ENCODE results near the gene TRIM4.

TRIM4 gene

DNA sequence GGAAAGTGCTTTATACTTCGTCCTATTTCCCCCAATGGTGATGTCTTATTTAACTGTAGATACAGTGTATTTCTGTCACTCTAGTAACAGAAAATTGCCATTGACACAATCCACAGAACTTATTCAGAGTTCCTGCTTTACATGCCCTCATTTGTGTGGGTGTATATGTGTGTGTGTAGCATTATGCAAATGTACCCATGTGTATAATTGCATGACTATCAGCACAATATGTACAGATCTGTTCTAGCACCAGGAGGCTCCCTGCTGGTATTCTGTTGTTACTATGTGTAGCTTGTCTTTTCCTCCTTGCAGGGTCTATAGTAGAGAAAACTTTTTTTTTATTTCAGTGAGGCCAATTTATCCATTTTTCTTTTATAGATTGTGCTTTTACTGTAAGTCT lies 75.0 kb downstream of the TRIM4 start:
- DNase-seq (ENCODE audit: low spot score): no peak
- TF ChIP-seq, protein P1, sequence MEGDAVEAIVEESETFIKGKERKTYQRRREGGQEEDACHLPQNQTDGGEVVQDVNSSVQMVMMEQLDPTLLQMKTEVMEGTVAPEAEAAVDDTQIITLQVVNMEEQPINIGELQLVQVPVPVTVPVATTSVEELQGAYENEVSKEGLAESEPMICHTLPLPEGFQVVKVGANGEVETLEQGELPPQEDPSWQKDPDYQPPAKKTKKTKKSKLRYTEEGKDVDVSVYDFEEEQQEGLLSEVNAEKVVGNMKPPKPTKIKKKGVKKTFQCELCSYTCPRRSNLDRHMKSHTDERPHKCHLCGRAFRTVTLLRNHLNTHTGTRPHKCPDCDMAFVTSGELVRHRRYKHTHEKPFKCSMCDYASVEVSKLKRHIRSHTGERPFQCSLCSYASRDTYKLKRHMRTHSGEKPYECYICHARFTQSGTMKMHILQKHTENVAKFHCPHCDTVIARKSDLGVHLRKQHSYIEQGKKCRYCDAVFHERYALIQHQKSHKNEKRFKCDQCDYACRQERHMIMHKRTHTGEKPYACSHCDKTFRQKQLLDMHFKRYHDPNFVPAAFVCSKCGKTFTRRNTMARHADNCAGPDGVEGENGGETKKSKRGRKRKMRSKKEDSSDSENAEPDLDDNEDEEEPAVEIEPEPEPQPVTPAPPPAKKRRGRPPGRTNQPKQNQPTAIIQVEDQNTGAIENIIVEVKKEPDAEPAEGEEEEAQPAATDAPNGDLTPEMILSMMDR (IDR thresholded peaks at IDR 0.05; ENCODE audit: borderline replicate concordance, control extremely low read depth, extremely low read depth, insufficient read depth, missing control alignments): no peak
- in situ Hi-C loops (cut with MboI; ENCODE audit: low sequenced_read_pairs, unreplicated experiment): no loop called here

DNA sequence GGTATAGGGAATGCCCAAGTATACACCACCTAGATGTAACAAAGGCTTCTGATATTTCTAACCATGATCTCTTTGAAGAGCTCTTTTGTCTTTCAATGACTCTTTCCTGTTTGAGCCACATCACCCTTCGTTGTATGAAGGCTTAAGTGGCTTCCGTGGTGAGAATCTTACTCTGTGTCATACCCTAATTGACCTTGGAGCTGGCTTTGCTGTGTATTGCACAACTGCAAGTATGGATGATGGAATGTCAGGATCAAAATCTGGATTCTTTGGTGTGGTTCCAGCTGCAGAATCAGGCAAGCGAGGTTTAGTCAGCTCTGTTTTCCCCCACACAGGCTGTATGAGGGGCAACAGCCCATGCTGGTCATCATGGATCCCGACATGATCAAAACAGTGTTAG lies 75.5 kb downstream of the TRIM4 start:
- in situ Hi-C loops (cut with MboI; ENCODE audit: low sequenced_read_pairs, unreplicated experiment): no loop called here
- TF ChIP-seq, protein P1 (IDR thresholded peaks at IDR 0.05; ENCODE audit: borderline replicate concordance, control extremely low read depth, extremely low read depth, insufficient read depth, missing control alignments): no peak

DNA sequence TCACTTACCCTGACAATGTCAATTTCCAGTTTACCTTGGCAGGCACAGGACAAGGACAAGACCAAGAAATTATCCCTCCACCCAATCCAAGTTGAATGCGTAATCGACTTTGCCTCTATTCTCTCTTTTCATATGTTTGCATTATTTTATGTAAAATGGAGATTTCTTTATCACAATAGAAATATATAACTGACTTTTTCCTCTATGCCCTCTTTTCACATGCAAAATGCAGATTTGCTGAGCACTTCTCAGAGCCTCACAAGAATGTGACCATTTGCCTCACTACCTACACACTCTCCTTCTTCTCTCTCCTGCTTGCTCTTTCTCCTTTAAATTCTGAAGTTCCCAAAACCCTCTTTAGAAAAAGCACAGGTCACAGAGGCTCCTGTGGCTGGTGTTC lies 76.4 kb downstream of the TRIM4 start:
- DNase-seq (ENCODE audit: low spot score): no peak
- TF ChIP-seq, protein P1 (IDR thresholded peaks at IDR 0.05; ENCODE audit: borderline replicate concordance, control extremely low read depth, extremely low read depth, insufficient read depth, missing control alignments): no peak
- in situ Hi-C loops (cut with MboI; ENCODE audit: low sequenced_read_pairs, unreplicated experiment): no loop called here

More for the DNA sequence above, 75.5 kb downstream of the TRIM4 start:
- no peak for DNase-seq (ENCODE audit: low spot score)
